Tibial nerve (tissue), 3 donors: ENCODE results near the gene KLHL26.

Experiments
- POLR2A ChIP-seq, 2 donors: fragments of 450-650 bp; IDR thresholded peaks; one replicate each; pipeline ENCODE4 v1.6.1; 2017; ENCODE audit warnings: antibody characterized with exemption in 2 of 2, mild to moderate bottlenecking in 2 of 2, moderate library complexity in 2 of 2
- TF ChIP-seq, protein P1 (sequence below), 5 experiments: fragments of 200-600 bp in 3 of 5; fragments of 450-650 bp in 2 of 5; sonication (generic) in 3 of 5; IDR thresholded peaks; one replicate each; pipeline ENCODE4 v1.5.1; 2016 to 2019; ENCODE audit warnings: antibody characterized with exemption in 5 of 5, mild to moderate bottlenecking in 3 of 5, moderate library complexity in 2 of 5

DNA sequence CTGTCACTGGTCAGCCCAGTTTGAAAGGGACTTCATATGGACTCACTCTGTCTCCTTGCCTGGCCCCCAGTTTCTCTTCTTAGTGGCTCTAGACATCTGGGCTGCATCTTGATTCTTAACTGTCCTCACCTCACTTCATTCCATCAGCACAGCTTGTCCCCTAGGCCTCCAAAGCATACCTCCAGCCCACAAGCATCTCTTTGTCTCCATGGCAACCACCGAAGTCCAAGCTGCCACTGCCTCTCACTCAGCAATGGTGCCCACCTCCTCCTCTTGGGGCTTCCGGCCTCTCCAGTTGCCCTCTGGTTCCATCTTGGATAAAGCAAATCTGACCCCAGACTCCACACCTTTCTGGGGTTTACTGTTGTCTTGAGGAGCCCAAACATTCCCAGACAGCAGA is 9.9 kb upstream of the KLHL26 start:
- TF ChIP-seq, protein P1, sequence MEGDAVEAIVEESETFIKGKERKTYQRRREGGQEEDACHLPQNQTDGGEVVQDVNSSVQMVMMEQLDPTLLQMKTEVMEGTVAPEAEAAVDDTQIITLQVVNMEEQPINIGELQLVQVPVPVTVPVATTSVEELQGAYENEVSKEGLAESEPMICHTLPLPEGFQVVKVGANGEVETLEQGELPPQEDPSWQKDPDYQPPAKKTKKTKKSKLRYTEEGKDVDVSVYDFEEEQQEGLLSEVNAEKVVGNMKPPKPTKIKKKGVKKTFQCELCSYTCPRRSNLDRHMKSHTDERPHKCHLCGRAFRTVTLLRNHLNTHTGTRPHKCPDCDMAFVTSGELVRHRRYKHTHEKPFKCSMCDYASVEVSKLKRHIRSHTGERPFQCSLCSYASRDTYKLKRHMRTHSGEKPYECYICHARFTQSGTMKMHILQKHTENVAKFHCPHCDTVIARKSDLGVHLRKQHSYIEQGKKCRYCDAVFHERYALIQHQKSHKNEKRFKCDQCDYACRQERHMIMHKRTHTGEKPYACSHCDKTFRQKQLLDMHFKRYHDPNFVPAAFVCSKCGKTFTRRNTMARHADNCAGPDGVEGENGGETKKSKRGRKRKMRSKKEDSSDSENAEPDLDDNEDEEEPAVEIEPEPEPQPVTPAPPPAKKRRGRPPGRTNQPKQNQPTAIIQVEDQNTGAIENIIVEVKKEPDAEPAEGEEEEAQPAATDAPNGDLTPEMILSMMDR (IDR thresholded peaks at IDR 0.05) = no peak
- no peak for TF ChIP-seq POLR2A (IDR thresholded peaks at IDR 0.05)
